ENCODE results near the gene FBXO10.
"Not testable (repeated sequence)": the region's sequence is repeated elsewhere in the genome, so short reads cannot be mapped to it uniquely, and the experiment has no call there.

FBXO10 gene

DNA sequence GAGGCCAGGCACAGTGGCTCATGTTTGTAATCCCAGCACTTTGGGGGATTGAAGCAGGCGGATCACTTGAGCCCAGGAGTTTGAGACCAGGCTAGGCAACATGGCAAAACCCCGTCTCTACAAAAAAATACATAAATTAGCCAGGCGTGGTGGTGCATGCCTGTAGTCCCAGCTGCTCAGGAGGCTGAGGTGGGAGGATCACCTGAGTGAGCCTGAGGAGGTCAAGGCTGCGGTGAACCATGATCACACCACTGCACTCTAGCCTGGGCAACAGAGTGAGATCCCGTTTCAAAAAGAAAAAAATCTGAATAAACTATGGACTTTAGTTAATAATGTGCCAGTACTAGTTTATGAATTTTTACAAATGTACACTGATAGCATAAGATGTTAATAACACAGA, 66.1 kb downstream of the FBXO10 start:
- DNase-seq = not testable (repeated sequence)

DNA sequence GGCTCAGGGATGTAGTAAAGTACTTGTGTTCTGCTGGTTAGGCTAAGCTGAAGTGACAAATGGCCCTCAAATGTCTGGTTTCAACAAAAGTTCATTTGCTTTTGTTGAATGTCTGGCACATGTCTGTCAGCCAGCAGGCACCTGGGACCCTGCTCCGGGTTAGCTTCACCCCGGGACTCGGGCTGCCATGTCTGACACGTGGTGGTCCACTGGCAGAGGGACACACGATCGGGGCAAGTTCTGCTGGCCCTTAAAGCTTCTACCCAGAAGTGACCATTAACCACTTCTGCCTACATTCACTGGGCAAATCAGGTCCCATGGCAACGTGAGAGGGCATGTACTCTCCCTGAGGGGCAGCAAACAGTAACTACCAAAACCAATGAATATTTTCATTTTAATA, 66.6 kb downstream of the FBXO10 start:
- no peak for DNase-seq

DNA sequence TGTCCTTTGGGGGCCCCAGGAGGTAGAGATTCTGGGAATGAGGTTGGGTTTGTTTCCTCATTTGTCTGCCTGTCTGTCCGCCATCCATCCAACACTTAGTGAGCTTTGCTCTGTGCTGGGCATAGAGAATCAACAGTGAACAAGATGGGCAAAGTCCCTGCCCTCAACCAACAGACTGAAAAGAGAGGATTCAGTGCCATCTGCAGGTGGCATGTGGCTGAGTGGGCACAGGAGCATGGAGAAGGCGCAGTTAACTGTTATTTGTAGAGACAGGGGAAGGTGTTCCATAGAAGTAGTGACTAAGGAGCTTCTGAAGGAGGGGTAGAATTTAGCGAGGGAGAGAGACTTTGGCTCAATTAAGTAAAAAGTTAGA, 67.4 kb downstream of the FBXO10 start:
- no peak for DNase-seq

DNA sequence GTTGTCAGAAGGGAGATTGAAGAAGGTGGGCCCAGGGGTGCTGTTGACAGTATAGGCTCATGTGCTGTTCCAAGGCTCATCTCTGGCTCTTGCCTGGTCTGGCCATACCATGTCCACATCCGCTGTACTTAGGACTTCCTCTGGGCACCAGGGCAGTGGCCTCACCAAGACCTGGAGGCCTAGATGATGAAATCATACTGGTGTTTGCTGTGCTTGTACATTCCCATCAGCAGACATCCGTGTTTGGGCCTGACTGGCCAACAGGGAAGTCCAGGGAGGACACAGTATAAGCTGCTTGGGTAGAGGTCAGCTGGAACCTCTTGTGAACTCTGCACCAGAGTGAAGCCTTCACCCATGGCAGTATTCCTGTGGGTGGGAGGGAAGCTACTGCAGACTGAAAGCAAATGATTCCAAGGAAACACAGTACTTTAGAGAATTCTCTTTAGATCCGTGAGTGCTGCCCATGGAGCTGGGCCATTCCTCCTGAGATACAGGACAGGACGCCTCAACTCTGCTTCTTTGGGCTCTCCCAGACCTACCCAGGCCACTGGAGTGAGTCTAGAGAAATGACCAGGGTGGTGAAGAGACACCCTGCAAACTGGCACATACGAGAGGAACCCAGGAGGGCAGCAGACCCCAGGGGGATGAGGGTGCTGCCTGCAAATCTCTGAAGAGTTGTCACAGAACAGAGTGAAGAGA, 67.9 kb downstream of the FBXO10 start:
- no peak for DNase-seq

DNA sequence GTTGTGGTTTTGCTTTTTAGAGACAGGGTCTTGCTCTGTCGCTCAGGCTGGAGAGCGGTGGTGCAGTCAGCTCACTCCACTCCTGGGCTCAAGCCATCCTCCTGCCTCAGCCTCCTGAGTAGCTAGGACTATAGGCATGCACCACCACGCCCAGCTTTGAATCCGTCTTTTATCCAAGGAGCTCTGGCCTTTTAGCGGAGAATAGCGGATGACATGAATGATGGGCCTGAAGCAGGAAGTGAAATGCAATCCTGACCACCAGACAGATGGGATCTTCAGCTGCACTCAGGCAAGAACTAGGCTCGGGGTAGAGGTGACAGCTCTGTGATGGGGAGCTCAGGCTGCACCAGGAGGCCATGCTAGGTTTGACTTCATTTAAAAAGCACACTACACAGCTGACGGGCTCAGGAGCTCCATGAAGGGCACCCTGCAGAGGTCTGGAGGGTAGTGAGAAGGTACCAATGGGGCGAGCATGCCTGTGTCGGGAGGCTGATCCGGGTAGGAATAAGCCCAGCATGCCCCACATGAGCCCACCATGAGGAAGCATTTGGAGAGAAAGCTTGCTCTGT, 68.5 kb downstream of the FBXO10 start:
- DNase-seq = no peak

DNA sequence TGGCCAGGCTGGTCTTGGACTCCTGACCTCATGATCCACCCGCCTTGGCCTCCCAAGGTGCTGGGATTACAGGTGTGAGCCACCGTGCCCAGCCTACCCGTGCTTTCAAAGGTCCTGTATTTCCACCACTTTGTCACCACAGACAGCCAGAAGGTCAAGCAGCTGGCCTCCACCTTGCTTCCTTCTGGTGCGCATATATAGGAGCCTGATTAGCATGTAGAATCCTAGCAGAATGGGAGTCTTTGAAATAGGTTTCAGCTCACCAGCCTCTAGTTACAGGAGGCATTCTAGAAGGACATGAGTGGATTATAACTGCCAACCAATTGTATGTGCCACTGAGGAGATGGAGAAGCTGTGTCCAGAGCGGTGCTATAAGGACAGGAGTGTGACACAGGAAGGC, 71.6 kb downstream of the FBXO10 start:
- DNase-seq = no peak

DNA sequence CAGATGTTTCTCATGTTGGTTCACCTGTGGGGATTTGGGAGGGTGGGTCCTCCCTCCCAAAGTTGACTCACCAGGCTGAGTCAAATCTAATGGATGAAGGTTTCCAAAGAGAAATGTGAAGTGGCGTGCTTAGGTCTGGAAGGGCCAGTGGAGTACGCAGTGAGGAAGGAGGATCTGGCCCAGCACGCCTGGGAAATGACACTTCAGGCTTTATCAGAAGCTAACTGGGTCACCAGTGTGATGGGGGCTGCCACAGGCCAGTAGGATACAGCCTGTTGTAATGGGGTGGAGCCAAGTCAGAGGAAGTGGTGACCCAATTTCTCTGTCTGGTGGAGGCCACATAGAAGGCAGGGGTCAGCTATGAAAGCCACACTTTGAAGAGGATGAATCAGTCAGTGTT, 72.4 kb downstream of the FBXO10 start:
- DNase-seq = peak; percentile 44

DNA sequence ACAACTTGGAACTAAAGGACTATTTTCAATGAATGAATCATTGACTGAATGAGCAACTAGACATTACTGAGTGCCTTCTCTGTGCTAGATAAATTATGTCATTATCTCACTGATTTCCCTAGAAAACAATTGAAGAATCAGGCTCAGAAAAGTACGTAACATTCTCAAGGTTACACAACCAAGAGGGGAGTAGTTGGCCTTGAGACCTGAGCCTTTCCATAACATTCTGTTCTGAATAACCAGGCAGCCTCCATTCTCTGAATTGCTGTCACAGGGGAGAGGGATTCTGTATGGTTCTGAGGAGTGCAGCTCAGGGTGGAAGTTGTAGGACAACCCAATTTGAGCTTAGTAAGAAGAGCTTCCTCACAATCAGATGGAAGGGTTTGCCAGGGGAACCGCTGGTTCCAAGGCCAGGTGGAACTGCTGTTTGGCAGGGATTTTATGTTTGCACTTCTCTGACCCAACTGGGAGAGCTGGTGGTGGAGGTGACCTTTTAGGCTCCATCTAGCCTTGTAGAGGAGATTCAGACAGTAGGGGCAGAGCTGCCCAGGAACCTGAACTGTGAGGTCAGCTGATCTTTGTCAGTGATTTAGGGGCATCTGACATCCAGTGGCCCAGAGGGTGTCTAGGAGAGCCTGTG, 74.1 kb downstream of the FBXO10 start:
- DNase-seq = no peak

DNA sequence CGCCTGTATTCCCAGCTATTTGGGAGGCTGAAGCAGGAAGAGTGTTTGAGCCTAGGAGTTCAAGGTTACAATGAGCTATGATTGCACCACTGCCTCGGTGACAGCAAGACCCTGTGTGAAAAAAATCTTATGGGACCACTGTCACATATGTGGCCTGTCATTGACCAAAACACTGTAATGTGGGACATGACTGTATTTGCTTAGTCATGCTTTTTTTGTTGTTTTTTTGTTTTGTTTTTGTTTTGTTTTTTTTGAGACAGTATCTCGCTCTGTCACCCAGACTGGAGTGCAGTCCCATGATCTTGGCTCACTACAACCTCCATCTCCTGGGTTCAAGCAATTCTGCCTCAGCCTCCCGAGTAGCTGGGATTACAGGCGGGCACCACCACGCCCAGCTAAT, 76.9 kb downstream of the FBXO10 start:
- no peak for DNase-seq

DNA sequence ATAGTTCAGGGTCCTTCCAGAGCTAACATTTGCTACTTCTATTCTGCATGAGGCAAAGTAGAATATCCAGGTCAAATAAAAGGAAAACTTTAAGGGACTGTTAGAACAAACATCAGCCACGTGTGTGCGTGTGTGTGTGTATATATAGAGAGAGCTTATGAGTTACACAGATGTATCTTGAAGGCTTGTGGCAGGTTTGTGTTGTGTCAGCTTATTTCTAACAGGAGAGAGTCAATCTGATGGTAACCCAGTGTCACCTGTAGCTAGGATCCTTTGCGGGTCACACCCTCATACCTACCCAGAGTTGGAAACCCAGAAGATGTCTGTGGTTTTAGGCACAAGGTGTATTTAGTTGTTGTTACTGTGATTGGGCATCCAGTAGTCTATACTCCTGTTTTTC, 77.7 kb downstream of the FBXO10 start:
- DNase-seq = no peak

DNA sequence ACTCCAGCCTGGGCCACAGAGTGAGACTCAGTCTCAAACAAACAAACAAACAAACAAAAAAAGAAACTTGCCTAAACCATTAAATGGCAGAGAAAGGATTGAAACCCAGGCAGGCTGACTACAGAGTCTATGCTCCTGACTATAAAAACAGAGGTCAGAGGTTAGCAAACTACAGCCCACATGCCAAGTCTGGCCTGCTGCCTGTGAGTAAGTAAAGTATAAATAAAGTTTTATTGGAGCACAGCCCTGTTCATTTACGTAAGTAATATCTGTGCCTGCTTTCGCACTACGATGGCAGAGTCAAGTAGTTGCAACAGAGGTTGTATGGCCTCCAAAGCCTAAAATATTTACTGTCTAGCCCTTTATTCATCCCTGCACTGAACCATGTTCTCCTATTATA, 78.9 kb downstream of the FBXO10 start:
- no peak for DNase-seq

DNA sequence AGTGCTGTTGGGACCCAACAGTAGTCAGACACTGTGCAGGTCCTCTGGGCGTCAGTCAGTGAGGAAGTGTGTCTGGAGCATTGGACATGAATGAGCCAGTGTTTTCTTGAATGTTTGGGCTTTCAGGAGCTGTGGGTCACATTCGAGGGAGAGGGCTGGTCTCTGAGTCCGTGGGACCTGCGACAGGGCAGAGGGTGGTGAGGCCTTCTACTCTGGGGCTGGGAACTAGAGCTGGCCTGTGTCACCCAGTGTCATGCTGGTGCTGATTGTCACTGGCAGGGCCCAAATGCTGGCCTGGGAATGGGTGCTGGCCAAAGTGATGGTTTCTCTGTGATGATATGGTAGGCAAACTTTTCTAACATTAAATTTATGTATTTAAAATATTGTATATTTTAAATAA, 80.2 kb downstream of the FBXO10 start:
- no peak for DNase-seq

DNA sequence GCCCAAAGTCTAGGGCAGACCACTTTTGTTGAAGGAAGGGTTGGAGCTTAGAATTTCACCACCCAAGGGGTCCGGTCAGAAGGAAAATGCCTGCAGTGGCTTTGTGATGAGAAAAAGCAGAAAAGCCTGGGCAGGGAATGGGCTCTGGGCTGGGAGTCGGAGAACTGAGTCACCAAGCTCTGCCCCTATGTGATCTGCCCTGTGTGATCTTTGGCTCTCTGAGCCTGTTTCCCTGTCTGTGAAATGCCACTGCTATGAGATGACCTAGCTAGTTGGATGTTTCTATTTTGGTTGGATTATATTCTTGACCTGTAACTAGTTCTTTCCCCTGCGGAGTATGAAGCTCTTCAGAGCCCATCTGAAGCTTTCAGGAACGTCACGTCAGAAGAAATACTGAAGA, 80.6 kb downstream of the FBXO10 start:
- no peak for DNase-seq

DNA sequence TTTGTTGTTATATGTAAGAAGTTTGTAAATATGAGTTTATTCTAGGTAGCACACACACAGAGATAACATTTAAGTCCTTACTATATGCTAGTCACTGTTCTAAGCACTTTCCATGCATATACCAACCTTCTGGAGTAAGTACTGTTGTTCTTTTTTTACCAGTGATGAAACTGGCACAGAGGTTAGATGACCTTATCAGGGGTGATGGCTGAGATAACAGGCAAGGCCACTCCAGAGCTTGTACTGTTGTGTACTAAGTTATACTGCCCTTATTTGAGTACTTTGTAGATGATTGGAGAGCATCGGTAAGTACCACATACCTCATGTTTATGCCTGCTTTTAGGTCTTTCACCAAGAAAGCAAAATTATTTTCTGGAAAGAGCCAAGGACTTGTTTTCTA, 84.2 kb downstream of the FBXO10 start:
- DNase-seq = no peak

DNA sequence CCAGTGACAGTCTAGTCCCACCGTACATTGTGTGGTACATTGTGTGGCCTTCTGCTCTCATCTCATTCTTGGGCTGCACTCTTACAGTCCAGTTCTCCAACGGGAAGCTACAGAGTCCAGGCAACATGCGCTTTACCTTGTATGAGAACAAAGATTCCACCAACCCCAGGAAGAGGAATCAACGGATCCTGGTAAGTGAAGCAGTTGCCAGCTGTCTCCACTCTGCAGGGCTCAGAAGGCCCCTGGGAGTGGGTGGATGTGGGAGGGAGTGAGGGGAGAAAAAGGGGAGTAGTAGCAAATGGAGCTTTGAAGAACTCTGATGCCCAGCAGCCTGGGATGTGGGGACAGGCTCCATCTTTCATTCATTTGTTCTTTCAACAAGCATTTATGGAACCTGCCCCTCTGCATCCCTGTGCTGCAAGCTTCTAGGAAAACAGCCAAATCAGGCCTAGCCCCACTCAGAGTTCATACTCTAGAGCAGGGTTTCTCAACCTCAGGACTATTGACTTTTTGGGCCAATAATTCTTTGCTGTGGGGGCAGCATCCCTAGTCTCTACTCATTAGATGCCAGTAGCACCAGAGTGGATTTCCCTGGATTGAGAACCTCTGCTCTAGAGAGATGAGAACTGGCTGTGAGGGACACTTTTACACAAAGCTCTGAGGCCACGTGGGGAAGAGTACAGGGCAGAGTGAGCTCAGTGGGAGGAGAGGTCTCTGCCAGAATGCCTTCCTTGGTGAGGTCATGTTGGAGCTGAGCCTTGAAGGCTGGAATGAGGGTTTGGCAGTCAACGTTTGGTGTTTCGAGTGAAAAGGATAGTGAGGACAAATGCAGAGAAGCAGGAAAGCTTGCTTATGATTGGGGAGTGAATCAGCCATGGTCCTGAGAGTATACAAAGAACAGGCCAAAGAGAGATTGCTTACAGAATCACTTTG, 89.3 kb downstream of the FBXO10 start:
- no peak for DNase-seq

DNA sequence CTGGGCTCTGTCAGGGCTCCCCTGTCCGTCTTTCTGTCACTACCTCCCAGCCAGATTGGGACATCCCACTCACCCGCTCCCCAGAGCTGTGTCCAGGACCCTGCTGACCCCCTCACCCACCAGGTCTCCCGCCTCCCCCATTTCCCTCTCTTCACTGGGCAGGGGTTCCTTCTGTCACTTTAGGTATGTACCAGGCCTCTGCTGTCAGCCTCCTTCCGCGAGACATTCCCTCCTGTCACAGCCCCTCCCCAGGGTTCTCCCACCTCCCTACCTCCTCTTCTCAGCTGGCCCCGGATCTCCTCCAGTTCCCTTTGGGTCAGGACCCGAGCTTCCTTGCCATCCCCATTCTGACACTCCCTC, 89.9 kb downstream of the FBXO10 start:
- DNase-seq = no peak

DNA sequence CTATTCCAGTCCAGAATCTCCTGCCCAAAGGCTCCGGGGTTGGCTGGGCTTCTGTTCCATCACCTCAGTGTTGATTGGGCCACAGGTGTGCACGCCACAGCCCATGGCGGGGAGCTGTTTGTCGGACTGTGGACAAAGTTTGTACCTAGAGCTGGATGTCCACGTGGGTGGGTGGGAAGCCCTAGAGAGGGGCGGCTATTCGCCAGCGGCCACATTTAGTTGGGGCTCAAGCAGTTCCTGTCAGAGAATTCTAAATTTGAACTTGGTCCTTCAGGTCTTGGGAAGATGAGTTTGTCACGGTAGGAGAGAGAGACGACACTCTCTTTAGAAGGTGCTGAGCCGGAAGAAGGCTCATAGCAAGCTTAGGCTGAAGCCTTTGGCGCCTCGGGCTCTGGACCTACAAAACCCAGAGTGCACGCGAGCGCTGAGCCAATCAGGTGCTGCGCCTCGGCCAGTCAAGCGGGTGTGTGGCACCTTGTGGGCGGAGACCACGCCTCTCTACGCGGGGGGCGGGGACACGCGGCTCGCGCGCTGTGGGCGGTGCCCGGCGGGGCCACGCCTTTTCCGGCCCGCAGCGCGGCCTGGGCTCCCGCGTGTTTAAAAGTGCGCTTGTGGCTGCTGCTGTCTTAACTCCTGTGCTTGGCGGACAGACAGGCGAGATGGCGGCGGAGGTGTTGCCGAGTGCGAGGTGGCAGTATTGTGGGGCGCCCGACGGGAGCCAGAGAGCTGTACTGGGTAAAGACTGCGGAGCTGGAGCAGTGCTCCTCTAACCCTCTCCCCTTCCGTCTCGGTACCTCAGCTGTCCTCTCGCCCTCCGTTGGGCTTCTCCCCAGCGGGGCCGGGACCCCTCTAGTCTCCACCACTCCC, 90.6 kb downstream of the FBXO10 start, which contains the start of gene POLR1E:
TSS of gene POLR1E (plus strand) at position 560 of the 867 bp plus-strand sequence. CDS start at position 660, 100 bp downstream.
- DNase-seq = peak; percentile 98

DNA sequence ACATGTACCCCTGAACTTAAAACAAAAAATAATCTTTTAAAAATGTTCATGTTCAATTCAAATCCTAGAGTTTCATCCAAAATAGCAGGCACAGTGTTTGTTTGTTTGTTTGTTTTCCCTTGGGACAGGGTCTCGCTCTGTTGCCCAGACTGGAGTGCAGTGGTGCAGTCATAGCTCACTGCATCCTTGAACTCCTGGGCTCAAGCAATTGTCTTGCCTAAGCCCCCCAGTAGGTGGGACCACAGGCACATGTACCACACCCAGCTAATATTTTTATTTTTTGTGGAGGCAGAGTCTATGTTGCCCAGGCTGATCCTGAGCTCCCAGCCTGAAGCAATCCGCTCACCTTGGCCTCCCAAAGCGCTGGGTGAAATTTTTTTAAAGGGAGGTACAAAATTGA, 95.4 kb downstream of the FBXO10 start:
- DNase-seq = no peak

DNA sequence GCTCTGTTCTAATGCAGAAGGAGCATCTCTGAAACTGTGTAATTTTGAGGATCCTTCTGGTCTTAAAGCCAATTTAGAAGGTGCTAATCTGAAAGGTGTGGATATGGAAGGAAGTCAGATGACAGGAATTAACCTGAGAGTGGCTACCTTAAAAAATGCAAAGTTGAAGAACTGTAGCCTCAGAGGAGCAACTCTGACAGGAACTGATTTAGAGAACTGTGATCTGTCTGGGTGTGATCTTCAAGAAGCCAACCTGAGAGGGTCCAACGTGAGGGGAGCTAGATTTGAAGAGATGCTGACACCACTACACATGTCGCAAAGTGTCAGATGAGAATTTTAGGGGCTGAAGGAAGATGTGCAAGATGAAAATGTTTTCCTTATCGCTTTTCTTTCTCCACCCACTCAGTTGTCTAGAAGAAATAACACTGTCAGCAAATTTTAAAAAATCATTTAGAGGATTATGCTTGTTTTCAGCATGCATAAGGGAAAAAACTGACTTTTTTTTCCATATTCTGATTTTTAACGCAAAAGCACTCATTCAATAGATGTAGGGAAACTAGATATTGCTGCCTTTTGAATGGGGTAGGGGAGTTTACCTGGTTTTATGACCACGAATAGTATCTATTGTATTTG, 98.1 kb downstream of the FBXO10 start:
- not testable (repeated sequence) for DNase-seq

DNA sequence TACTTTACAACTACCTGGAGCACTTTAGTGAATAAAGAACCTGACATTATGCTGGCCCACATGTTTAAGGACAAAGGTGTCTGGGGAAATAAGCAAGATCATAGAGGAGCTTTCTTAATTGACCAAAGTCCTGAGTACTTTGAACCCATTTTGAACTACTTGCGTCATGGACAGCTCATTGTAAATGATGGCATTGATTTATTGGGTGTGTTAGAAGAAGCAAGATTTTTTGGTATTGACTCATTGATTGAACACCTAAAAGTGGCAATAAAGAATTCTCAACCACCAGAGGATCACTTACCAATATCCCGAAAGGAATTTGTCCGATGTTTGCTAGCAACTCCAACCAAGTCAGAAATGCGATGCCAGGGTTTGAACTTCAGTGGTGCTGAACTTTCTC, 98.7 kb downstream of the FBXO10 start:
- DNase-seq = not testable (repeated sequence)

DNA sequence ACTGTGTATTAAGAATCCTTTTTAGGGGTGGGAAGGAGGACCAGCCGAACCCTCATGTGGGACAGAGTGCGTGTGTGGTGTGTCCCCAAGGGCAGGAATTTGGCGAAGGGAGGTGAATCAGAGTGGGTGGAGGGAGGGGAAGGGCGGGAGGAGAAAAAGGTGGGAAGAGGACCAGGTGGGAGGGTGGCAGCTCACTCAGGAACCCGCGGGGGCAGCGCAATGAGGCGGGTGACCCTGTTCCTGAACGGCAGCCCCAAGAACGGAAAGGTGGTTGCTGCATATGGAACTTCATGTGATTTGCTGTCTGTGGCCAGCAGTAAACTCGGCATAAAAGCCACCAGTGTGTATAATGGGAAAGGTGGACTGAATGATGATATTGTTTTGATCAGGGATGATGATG, 99.2 kb downstream of the FBXO10 start:
- DNase-seq = no peak

DNA sequence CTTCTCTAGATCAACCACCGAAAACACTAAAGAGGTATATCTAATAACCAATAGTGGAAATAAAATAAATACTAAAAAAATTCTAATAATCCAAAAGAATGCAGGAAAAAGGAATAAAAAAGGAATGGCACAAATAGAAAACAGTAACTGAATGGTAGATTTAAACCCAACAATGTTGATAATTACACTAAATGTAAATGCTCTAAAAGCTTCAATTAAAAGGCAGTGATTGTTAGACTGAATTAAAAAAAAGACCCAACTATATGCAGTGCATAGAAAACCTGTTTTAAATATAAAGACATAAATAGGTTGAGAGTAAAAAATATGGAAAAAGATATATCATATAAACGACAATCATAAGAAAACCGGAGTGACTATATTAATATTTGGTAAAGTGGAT, 101.7 kb downstream of the FBXO10 start:
- DNase-seq = no peak

Data from activated CD4-positive, alpha-beta T cell treated with anti-CD3 and anti-CD28 coated beads, Interleukin-2, Interleukin-6, amounts not matched to agents 100 ng/mL and 50 ng/mL, durations not matched to agents 16 hours and 8 hours (primary cell).